GM12878 (cell line): ENCODE data around the gene DDR2. TPM values are rescaled to one million over a fixed set of nuclear protein-coding genes. Genes with fewer than 3 reads are reported as not detected.

ENCODE experiments used
- ATAC-seq: fragments of 200-7000 bp; cut with Tn5 transposase; 3 replicates; pipeline ENCODE4 v1.9.1; 2020; ENCODE audit warnings: mild to moderate bottlenecking, moderate library complexity
- BruUV-seq: library from RNA; stranded (reverse); fragments of 400-500 nt; replicated peaks from 2 replicates; lab custom pipeline; 2021; lab: Mats Ljungman, UMichigan
- CTCF ChIA-PET: fragments of 300-600 bp; sonication (Branson Sonifier 250); formaldehyde crosslinking; extraction: SDS; loops from one replicate; lab custom pipeline; 2021; ENCODE audit warnings: inconsistent platforms; lab: Yijun Ruan, JAX
- POLR2A ChIA-PET: fragments of 350-600 bp; formaldehyde crosslinking; extraction: SDS; loops from one replicate; lab custom pipeline; 2021; ENCODE audit warnings: inconsistent platforms; lab: Charles Lee
- RAD21 ChIA-PET: fragments of 300-600 bp; sonication (Branson Sonifier 250); formaldehyde crosslinking; loops from one replicate; lab custom pipeline; 2023; ENCODE audit warnings: antibody characterized with exemption; ENCODE audit not compliant: unreplicated experiment; lab: Charles Lee
- SMC1A ChIA-PET: fragments of 300-600 bp; sonication (Branson Sonifier 250); formaldehyde crosslinking; loops from one replicate; lab custom pipeline; 2023; ENCODE audit not compliant: unreplicated experiment, uncharacterized antibody; lab: Charles Lee
- DNase-seq: peaks from one replicate; pipeline ENCODE4 v3.0.0-alpha.2; 2011; ENCODE audit warnings: low read depth, low spot score
- FAIRE-seq: peaks from 3 replicates; lab custom pipeline; 2011; peaks lifted over from hg19 to GRCh38; lab: Jason Lieb, UNC
- H2AFZ ChIP-seq: 2 replicates; pipeline ENCODE4 v1.6.0; 2011; ENCODE audit warnings: low read depth, low read length, control low read depth; ENCODE audit not compliant: control insufficient read depth
- H3K27ac ChIP-seq: 2 replicates; pipeline ENCODE4 v1.5.1; 2011; ENCODE audit warnings: control low read depth; ENCODE audit not compliant: control insufficient read depth, insufficient read depth
- H3K27me3 ChIP-seq, 2 experiments: replicated peaks in 1 of 2; 2 replicates each; pipeline versions ENCODE4 v1.6.0 to v1.6.1; 2011; ENCODE audit warnings: low read length in 1 of 2; ENCODE audit not compliant: control insufficient read depth in 2 of 2, insufficient read depth in 2 of 2
- H3K36me3 ChIP-seq, 2 experiments: 2 replicates each; pipeline ENCODE4 v1.5.1; 2011; ENCODE audit warnings: low read length in 1 of 2; ENCODE audit not compliant: control insufficient read depth in 2 of 2, insufficient read depth in 2 of 2
- H3K4me1 ChIP-seq: 2 replicates; pipeline ENCODE4 v1.6.1; 2011; ENCODE audit warnings: mild to moderate bottlenecking, low read length, moderate library complexity, mixed read lengths; ENCODE audit not compliant: control insufficient read depth, insufficient read depth
- H3K4me2 ChIP-seq: 2 replicates; pipeline ENCODE4 v1.6.0; 2011; ENCODE audit warnings: control low read depth; ENCODE audit not compliant: control insufficient read depth, insufficient read depth
- H3K4me3 ChIP-seq: fragments of 200-600 bp; sonication (generic); 2 replicates; pipeline ENCODE4 v1.5.1; 2016
- H3K79me2 ChIP-seq: 2 replicates; pipeline ENCODE4 v1.6.0; 2011; ENCODE audit warnings: low read length; ENCODE audit not compliant: control insufficient read depth, insufficient read depth
- H3K9ac ChIP-seq: 2 replicates; pipeline ENCODE4 v1.8.0; 2011; ENCODE audit warnings: low read length, control low read depth, mixed read lengths; ENCODE audit not compliant: control insufficient read depth, insufficient read depth
- H3K9me3 ChIP-seq: replicated peaks from 3 replicates; pipeline ENCODE4 v1.5.1; 2011; ENCODE audit warnings: mild to moderate bottlenecking, low read length; ENCODE audit not compliant: control insufficient read depth, insufficient read depth
- H4K20me1 ChIP-seq: 2 replicates; pipeline ENCODE4 v1.6.0; 2011; ENCODE audit not compliant: control insufficient read depth, insufficient read depth
- ATF3 ChIP-seq: IDR thresholded peaks from 2 replicates; pipeline ENCODE4 v1.6.1; 2011; ENCODE audit warnings: low read depth, mild to moderate bottlenecking, low read length, moderate library complexity, borderline replicate concordance; ENCODE audit errors: extremely low read depth
- CBFB ChIP-seq: IDR thresholded peaks from 2 replicates; pipeline ENCODE4 v1.6.1; 2016; ENCODE audit warnings: antibody characterized with exemption, low read depth
- CEBPZ ChIP-seq: fragments of 150-350 bp; IDR thresholded peaks from 2 replicates; pipeline ENCODE4 v1.6.1; 2016; ENCODE audit warnings: low read depth, low read length
- EED ChIP-seq: sonication (generic); IDR thresholded peaks from 2 replicates; pipeline ENCODE4 v1.6.1; 2016; ENCODE audit warnings: antibody characterized with exemption, low read depth
- FOS ChIP-seq: IDR thresholded peaks from 3 replicates; pipeline ENCODE4 v1.6.1; 2011; ENCODE audit warnings: borderline replicate concordance; ENCODE audit not compliant: insufficient read length; ENCODE audit errors: extremely low read depth
- IKZF2 ChIP-seq, 2 experiments: fragments of 450-650 bp; IDR thresholded peaks; 2 replicates each; pipeline ENCODE4 v1.6.1; 2017; ENCODE audit warnings: mild to moderate bottlenecking in 2 of 2, moderate library complexity in 2 of 2
- NR2C1 ChIP-seq: fragments of 450-650 bp; IDR thresholded peaks from 2 replicates; pipeline ENCODE4 v1.6.1; 2017; ENCODE audit warnings: antibody characterized with exemption, mild to moderate bottlenecking, moderate library complexity
- NR2C2 ChIP-seq: IDR thresholded peaks from 2 replicates; pipeline ENCODE4 v1.6.1; 2011; ENCODE audit warnings: borderline replicate concordance, low read depth; ENCODE audit not compliant: control insufficient read depth, insufficient read length
- PAX5 ChIP-seq: IDR thresholded peaks from 2 replicates; pipeline ENCODE4 v1.6.1; 2011; ENCODE audit warnings: low read depth, low read length, borderline replicate concordance
- POU2F2 ChIP-seq: IDR thresholded peaks from 3 replicates; pipeline ENCODE4 v1.6.1; 2011; ENCODE audit warnings: low read depth, mild to moderate bottlenecking, low read length, borderline replicate concordance
- RAD51 ChIP-seq: fragments of 450-650 bp; IDR thresholded peaks from 2 replicates; pipeline ENCODE4 v1.6.1; 2016; ENCODE audit warnings: moderate library complexity, mild to moderate bottlenecking, inconsistent platforms
- RUNX3 ChIP-seq: IDR thresholded peaks from 2 replicates; pipeline ENCODE4 v1.6.1; 2012; ENCODE audit warnings: low read length, inconsistent platforms
- TBL1XR1 ChIP-seq: IDR thresholded peaks from 2 replicates; pipeline ENCODE4 v1.6.1; 2012; ENCODE audit warnings: low read depth, low read length, improper control_type of control experiment
- ZNF24 ChIP-seq: fragments of 450-650 bp; IDR thresholded peaks from 2 replicates; pipeline ENCODE4 v1.6.1; 2017; ENCODE audit warnings: antibody characterized with exemption, mild to moderate bottlenecking
- WGBS: methylation state at CpG from one replicate; pipeline ENCODE4 v1.1.6; 2016; ENCODE audit warnings: low lambda C conversion rate; ENCODE audit not compliant: insufficient replicate concordance, insufficient coverage; ENCODE audit errors: missing lambda C conversion rate; 5-methylcytosine and 5-hydroxymethylcytosine counted together
- in situ Hi-C: fragments of 300-500 bp; cut with MboI; formaldehyde crosslinking; loops from 9 replicates; pipeline ENCODE4 v1.14.3; 2018; ENCODE audit warnings: mixed read lengths
- intact Hi-C: fragments of 100-400 bp; cut with micrococcal nuclease; formaldehyde crosslinking; loops from one replicate; pipeline ENCODE4 v1.14.2; 2022; ENCODE audit not compliant: unreplicated experiment
- polyA plus RNA-seq, 11 experiments: library from polyadenylated mRNA; depleted of rRNA in 4 of 11; unstranded in 6 of 11; stranded (reverse) in 5 of 11; fragments of >200 nt; fragmentation: Nextera tagmentation in 4 of 11; fragmentation: Illumina TruSeq in 1 of 11; extraction: Ambion mirVana in 4 of 11; extraction: Trizol in 1 of 11; gene quantifications; 1 replicate in 1 of 11; 2 replicates in 10 of 11; pipeline versions ENCODE4 v1.2.1 to v1.2.3, GENCODE V29; 2011 to 2016; ENCODE audit warnings: inconsistent platforms in 2 of 11, missing spikeins in 2 of 11, low read depth in 1 of 11
- total RNA-seq, 4 experiments: library from RNA; depleted of rRNA in 3 of 4; stranded (reverse); fragments of >200 nt in 3 of 4; fragmentation: Illumina TruSeq in 1 of 4; extraction: Trizol in 1 of 4; gene quantifications; 2 replicates each; pipeline versions ENCODE4 v1.2.1 to v1.2.3, GENCODE V29; 2013 to 2021
- TF ChIP-seq, protein P1 (sequence below): fragments of 450-650 bp; IDR thresholded peaks from 2 replicates; pipeline ENCODE4 v1.6.1; 2016; ENCODE audit warnings: mild to moderate bottlenecking, moderate library complexity, borderline replicate concordance
- TF ChIP-seq, protein P2 (sequence below): fragments of 450-650 bp; IDR thresholded peaks from 2 replicates; pipeline ENCODE4 v1.6.1; 2017; ENCODE audit warnings: mild to moderate bottlenecking, low read depth, inconsistent platforms; ENCODE audit not compliant: poor library complexity, severe bottlenecking

DDR2 gene
- total and polyA plus RNA-seq, 10 of the 15 experiments (the other 5 are each of a cell fraction or from before 2014, with no cell fraction given): 1.9 to 8.8 (median 5.5) TPM

GRCh38 chr1:162708286-162708685, 76.0 kb downstream of the DDR2 start:
- intact Hi-C loops (no loop called here), in situ Hi-C loops (no loop called here)
- CTCF ChIA-PET: no interaction called here
- SMC1A ChIA-PET: no interaction called here
- Histone ChIP-seq H3K27ac (no peak overlapping the region), H3K27me3 (no peaks in the 10 kb centered on the region), H3K9me3 (no peaks in the 10 kb centered on the region), H3K9ac (no peak overlapping the region), H3K4me3 (no peak overlapping the region), H2AFZ (no peak overlapping the region), H4K20me1 (no peaks in the 10 kb centered on the region), H3K79me2 (no peaks in the 10 kb centered on the region), H3K4me2 (no peak overlapping the region), H3K36me3 (no peaks in the 10 kb centered on the region), H3K4me1 (no peaks in the 10 kb centered on the region)
- DNase-seq (no peak), ATAC-seq (no peak), FAIRE-seq (no peak)
- BruUV-seq: no TSS peak
- POLR2A ChIA-PET: no interaction called here
- 43% methylated on average over 3 of the region's 3 CpGs for WGBS
- RAD21 ChIA-PET: no interaction called here
- no peak for TF ChIP-seq RUNX3
- no peak for TF ChIP-seq CBFB
- no peak for TF ChIP-seq RAD51
- no peak for TF ChIP-seq NR2C1
- no peak for TF ChIP-seq CEBPZ
- no peak for TF ChIP-seq NR2C2
- no peak for TF ChIP-seq PAX5
- TF ChIP-seq, protein P1, sequence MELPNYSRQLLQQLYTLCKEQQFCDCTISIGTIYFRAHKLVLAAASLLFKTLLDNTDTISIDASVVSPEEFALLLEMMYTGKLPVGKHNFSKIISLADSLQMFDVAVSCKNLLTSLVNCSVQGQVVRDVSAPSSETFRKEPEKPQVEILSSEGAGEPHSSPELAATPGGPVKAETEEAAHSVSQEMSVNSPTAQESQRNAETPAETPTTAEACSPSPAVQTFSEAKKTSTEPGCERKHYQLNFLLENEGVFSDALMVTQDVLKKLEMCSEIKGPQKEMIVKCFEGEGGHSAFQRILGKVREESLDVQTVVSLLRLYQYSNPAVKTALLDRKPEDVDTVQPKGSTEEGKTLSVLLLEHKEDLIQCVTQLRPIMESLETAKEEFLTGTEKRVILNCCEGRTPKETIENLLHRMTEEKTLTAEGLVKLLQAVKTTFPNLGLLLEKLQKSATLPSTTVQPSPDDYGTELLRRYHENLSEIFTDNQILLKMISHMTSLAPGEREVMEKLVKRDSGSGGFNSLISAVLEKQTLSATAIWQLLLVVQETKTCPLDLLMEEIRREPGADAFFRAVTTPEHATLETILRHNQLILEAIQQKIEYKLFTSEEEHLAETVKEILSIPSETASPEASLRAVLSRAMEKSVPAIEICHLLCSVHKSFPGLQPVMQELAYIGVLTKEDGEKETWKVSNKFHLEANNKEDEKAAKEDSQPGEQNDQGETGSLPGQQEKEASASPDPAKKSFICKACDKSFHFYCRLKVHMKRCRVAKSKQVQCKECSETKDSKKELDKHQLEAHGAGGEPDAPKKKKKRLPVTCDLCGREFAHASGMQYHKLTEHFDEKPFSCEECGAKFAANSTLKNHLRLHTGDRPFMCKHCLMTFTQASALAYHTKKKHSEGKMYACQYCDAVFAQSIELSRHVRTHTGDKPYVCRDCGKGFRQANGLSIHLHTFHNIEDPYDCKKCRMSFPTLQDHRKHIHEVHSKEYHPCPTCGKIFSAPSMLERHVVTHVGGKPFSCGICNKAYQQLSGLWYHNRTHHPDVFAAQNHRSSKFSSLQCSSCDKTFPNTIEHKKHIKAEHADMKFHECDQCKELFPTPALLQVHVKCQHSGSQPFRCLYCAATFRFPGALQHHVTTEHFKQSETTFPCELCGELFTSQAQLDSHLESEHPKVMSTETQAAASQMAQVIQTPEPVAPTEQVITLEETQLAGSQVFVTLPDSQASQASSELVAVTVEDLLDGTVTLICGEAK: no peak
- TF ChIP-seq IKZF2 (IDR thresholded peaks at IDR 0.05): no peak
- TF ChIP-seq TBL1XR1: no peak
- no peak for TF ChIP-seq POU2F2
- no peak for TF ChIP-seq EED
- TF ChIP-seq ZNF24: no peak
- TF ChIP-seq FOS: no peak
- TF ChIP-seq, protein P2, sequence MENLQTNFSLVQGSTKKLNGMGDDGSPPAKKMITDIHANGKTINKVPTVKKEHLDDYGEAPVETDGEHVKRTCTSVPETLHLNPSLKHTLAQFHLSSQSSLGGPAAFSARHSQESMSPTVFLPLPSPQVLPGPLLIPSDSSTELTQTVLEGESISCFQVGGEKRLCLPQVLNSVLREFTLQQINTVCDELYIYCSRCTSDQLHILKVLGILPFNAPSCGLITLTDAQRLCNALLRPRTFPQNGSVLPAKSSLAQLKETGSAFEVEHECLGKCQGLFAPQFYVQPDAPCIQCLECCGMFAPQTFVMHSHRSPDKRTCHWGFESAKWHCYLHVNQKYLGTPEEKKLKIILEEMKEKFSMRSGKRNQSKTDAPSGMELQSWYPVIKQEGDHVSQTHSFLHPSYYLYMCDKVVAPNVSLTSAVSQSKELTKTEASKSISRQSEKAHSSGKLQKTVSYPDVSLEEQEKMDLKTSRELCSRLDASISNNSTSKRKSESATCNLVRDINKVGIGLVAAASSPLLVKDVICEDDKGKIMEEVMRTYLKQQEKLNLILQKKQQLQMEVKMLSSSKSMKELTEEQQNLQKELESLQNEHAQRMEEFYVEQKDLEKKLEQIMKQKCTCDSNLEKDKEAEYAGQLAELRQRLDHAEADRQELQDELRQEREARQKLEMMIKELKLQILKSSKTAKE: no peak
- no peak for TF ChIP-seq ATF3
